MM.1S (cell line): ENCODE measurements around the gene CYP19A1.

Experiments
- DNase-seq: peaks from one replicate; pipeline ENCODE4 v3.0.0-alpha.2; 2015
- H2AFZ ChIP-seq: fragments of 300-600 bp; sonication (generic); 2 replicates; pipeline ENCODE4 v1.6.0; 2016; ENCODE audit warnings: antibody characterized with exemption, low read length
- H3F3A ChIP-seq: fragments of 300-600 bp; sonication (generic); 2 replicates; pipeline ENCODE4 v1.6.1; 2016; ENCODE audit warnings: mild to moderate bottlenecking, antibody characterized with exemption, low read length, moderate library complexity, mixed read lengths; ENCODE audit not compliant: insufficient read depth
- H3K27ac ChIP-seq: fragments of 300-600 bp; sonication (generic); 2 replicates; pipeline ENCODE4 v1.5.1; 2016; ENCODE audit warnings: mild to moderate bottlenecking, low read length
- H3K27me3 ChIP-seq: fragments of 300-600 bp; sonication (generic); replicated peaks from 2 replicates; pipeline ENCODE4 v1.6.0; 2016; ENCODE audit warnings: low read length; ENCODE audit not compliant: insufficient read depth
- H3K36me3 ChIP-seq: fragments of 300-600 bp; sonication (generic); replicated peaks from 2 replicates; pipeline ENCODE4 v1.6.1; 2016; ENCODE audit warnings: mild to moderate bottlenecking, low read length, mixed read lengths; ENCODE audit not compliant: insufficient read depth
- H3K4me1 ChIP-seq: fragments of 300-600 bp; sonication (generic); 2 replicates; pipeline ENCODE4 v1.6.1; 2016; ENCODE audit warnings: low read length, mixed read lengths
- H3K4me2 ChIP-seq: fragments of 300-600 bp; sonication (generic); 2 replicates; pipeline ENCODE4 v1.6.0; 2016; ENCODE audit warnings: low read depth, low read length
- H3K4me3 ChIP-seq: fragments of 300-600 bp; sonication (generic); 2 replicates; pipeline ENCODE4 v1.5.1; 2016; ENCODE audit warnings: low read length, mixed read lengths
- H3K79me2 ChIP-seq: fragments of 300-600 bp; sonication (generic); 2 replicates; pipeline ENCODE4 v1.6.1; 2016; ENCODE audit warnings: mixed run types, low read length, mixed read lengths
- H3K9ac ChIP-seq: fragments of 300-600 bp; sonication (generic); 2 replicates; pipeline ENCODE4 v1.6.1; 2016; ENCODE audit warnings: low read length, mixed read lengths
- H3K9me2 ChIP-seq: fragments of 300-600 bp; sonication (generic); replicated peaks from 2 replicates; pipeline ENCODE4 v1.6.1; 2016; ENCODE audit warnings: mild to moderate bottlenecking, low read length, mixed read lengths; ENCODE audit not compliant: insufficient read depth
- H3K9me3 ChIP-seq: fragments of 300-600 bp; sonication (generic); replicated peaks from 2 replicates; pipeline ENCODE4 v1.6.1; 2016; ENCODE audit warnings: mild to moderate bottlenecking, low read length, mixed read lengths; ENCODE audit not compliant: insufficient read depth
- H4K20me1 ChIP-seq: fragments of 300-600 bp; sonication (generic); 2 replicates; pipeline ENCODE4 v1.6.1; 2016; ENCODE audit warnings: mild to moderate bottlenecking, low read length, moderate library complexity, mixed read lengths; ENCODE audit not compliant: insufficient read depth
- EZH2 ChIP-seq: fragments of 300-600 bp; sonication (generic); optimal IDR thresholded peaks from 2 replicates; pipeline ENCODE3; 2017; ENCODE audit warnings: low read depth, mild to moderate bottlenecking, antibody characterized with exemption, low read length, mixed read lengths
- EZH2phosphoT487 ChIP-seq: fragments of 300-600 bp; sonication (generic); IDR thresholded peaks from 2 replicates; pipeline ENCODE4 v1.6.1; 2018; ENCODE audit warnings: antibody characterized with exemption, low read length
- TF ChIP-seq, protein P1 (sequence below): fragments of 300-600 bp; sonication (generic); IDR thresholded peaks from 2 replicates; pipeline ENCODE4 v1.5.1; 2016; ENCODE audit warnings: antibody characterized with exemption, low read length, mixed read lengths

Gene CYP19A1

GRCh38 chr15:51212239-51212638, 126.2 kb downstream of the CYP19A1 start:
- Histone ChIP-seq H3K36me3 (no peaks in the 10 kb centered on the region), H3F3A (no peaks in the 10 kb centered on the region), H3K27me3 (no peaks in the 10 kb centered on the region), H3K27ac (no peak overlapping the region), H3K79me2 (no peaks in the 10 kb centered on the region), H3K4me3 (no peak overlapping the region), H3K9me2 (no peaks in the 10 kb centered on the region), H3K4me2 (no peak overlapping the region), H2AFZ (no peak overlapping the region), H3K9me3 (no peaks in the 10 kb centered on the region), H3K4me1 (no peaks in the 10 kb centered on the region), H3K9ac (no peak overlapping the region), H4K20me1 (no peaks in the 10 kb centered on the region)
- no peak for DNase-seq
- TF ChIP-seq, protein P1, sequence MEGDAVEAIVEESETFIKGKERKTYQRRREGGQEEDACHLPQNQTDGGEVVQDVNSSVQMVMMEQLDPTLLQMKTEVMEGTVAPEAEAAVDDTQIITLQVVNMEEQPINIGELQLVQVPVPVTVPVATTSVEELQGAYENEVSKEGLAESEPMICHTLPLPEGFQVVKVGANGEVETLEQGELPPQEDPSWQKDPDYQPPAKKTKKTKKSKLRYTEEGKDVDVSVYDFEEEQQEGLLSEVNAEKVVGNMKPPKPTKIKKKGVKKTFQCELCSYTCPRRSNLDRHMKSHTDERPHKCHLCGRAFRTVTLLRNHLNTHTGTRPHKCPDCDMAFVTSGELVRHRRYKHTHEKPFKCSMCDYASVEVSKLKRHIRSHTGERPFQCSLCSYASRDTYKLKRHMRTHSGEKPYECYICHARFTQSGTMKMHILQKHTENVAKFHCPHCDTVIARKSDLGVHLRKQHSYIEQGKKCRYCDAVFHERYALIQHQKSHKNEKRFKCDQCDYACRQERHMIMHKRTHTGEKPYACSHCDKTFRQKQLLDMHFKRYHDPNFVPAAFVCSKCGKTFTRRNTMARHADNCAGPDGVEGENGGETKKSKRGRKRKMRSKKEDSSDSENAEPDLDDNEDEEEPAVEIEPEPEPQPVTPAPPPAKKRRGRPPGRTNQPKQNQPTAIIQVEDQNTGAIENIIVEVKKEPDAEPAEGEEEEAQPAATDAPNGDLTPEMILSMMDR, result no peak
- TF ChIP-seq EZH2, result no peak
- no peak for TF ChIP-seq EZH2phosphoT487

- Histone ChIP-seq H4K20me1 (no peaks in the 10 kb centered on the region), H3K4me1 (no peaks in the 10 kb centered on the region), H3K4me3 (no peak overlapping the region), H3F3A (no peaks in the 10 kb centered on the region), H3K9me3 (no peaks in the 10 kb centered on the region), H3K4me2 (no peak overlapping the region), H3K27me3 (no peaks in the 10 kb centered on the region), H2AFZ (no peak overlapping the region), H3K9ac (no peak overlapping the region), H3K27ac (no peak overlapping the region), H3K9me2 (no peaks in the 10 kb centered on the region), H3K79me2 (no peaks in the 10 kb centered on the region), H3K36me3 (no peaks in the 10 kb centered on the region)
- no peak for TF ChIP-seq EZH2phosphoT487
- TF ChIP-seq, protein P1, result no peak
- no peak for TF ChIP-seq EZH2
- DNase-seq, result no peak
Measured at GRCh38 chr15:51205050-51205975, 133.1 kb downstream of the CYP19A1 start.

DNA sequence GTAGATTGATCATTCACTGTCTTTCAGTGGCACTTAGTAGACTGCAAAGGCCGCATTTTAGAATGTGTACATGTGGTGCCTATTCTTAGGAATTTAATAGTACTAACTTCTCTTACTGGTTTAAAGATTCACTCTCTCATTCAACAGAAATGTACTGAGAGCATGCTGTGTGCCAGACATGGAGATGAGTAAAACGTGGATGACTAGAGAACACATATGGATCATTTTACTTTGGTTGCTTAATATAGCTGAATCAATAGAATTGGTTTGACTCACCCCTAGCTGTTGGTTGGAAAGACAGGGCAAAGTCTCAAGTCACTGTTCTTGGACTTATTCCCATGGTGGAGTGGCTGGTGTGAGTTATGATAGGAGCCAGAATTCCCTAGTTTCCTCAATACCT, 134.6 kb downstream of the CYP19A1 start:
- no peak overlapping the region for H3K9ac ChIP-seq
- no peaks in the 10 kb centered on the region for H3K4me1 ChIP-seq
- TF ChIP-seq EZH2phosphoT487 (no peak), EZH2 (no peak)
- TF ChIP-seq, protein P1, result no peak
- no peak overlapping the region for H3K4me2 ChIP-seq
- no peaks in the 10 kb centered on the region for H3K9me2 ChIP-seq
- no peaks in the 10 kb centered on the region for H3F3A ChIP-seq
- no peaks in the 10 kb centered on the region for H3K9me3 ChIP-seq
- no peaks in the 10 kb centered on the region for H3K79me2 ChIP-seq
- H4K20me1 ChIP-seq, result no peaks in the 10 kb centered on the region
- no peak overlapping the region for H2AFZ ChIP-seq
- no peaks in the 10 kb centered on the region for H3K27me3 ChIP-seq
- H3K4me3 ChIP-seq, result no peak overlapping the region
- no peak for DNase-seq
- no peak overlapping the region for H3K27ac ChIP-seq
- H3K36me3 ChIP-seq, result no peaks in the 10 kb centered on the region
